B cell (primary cell): ENCODE measurements around the gene CCDC14. TPM values are rescaled to one million over a fixed set of nuclear protein-coding genes. Genes with fewer than 3 reads are reported as not detected.
A peak's percentile ranks its signal among the peaks of the same experiment; 100 is the strongest.
"Not testable (repeated sequence)": the region's sequence is repeated elsewhere in the genome, so short reads cannot be mapped to it uniquely, and the experiment has no call there.

Source experiments
- ATAC-seq: fragments of 200-7000 bp; cut with Tn5 transposase; one replicate; pipeline ENCODE4 v1.10.0; 2021; ENCODE audit warnings: low read depth, mild to moderate bottlenecking, moderate number of reproducible peaks, moderate library complexity
- CTCF ChIA-PET: fragments of 350-600 bp; sonication (Branson Sonifier 250); formaldehyde crosslinking; loops from one replicate; lab custom pipeline; 2021; ENCODE audit warnings: antibody characterized with exemption, inconsistent platforms; lab: Charles Lee
- POLR2A ChIA-PET: fragments of 350-600 bp; sonication (Branson Sonifier 250); formaldehyde crosslinking; loops from one replicate; lab custom pipeline; 2021; ENCODE audit warnings: antibody characterized with exemption; lab: Charles Lee
- DNase-seq: peaks from one replicate; pipeline ENCODE4 v3.0.0; 2013
- H2AFZ ChIP-seq: 2 replicates; pipeline ENCODE4 v1.6.1; 2012; ENCODE audit warnings: mild to moderate bottlenecking, low read depth, low read length; ENCODE audit not compliant: insufficient read depth, poor library complexity, severe bottlenecking
- H3K27ac ChIP-seq, 2 donors: 1 replicate in 1 of 2; 2 replicates in 1 of 2; pipeline ENCODE4 v1.5.1; 2012 to 2013; ENCODE audit warnings: low read length in 2 of 2, mild to moderate bottlenecking in 2 of 2, moderate library complexity in 1 of 2
- H3K27me3 ChIP-seq, 4 experiments: fragments of 200-600 bp in 1 of 4; sonication (generic) in 1 of 4; replicated peaks in 1 of 4; 1 replicate in 2 of 4; 2 replicates in 2 of 4; pipeline versions ENCODE4 v1.6.1 to v1.7.0; 2013 to 2016; ENCODE audit warnings: low read length in 3 of 4, mild to moderate bottlenecking in 2 of 4, mixed read lengths in 1 of 4, moderate library complexity in 1 of 4; ENCODE audit not compliant: insufficient read depth in 4 of 4, control insufficient read depth in 3 of 4; ENCODE audit errors: control extremely low read depth in 1 of 4
- H3K36me3 ChIP-seq, 2 experiments: replicated peaks in 1 of 2; 1 replicate in 1 of 2; 2 replicates in 1 of 2; pipeline versions ENCODE4 v1.6.1 to v1.7.1; 2013; ENCODE audit warnings: low read length in 1 of 2; ENCODE audit not compliant: insufficient read depth in 2 of 2, control insufficient read depth in 1 of 2; ENCODE audit errors: control extremely low read depth in 1 of 2, extremely low read depth in 1 of 2
- H3K4me1 ChIP-seq, 2 donors: fragments of 200-600 bp in 1 of 2; sonication (generic) in 1 of 2; 1 replicate in 1 of 2; 2 replicates in 1 of 2; pipeline versions ENCODE4 v1.5.1 to v1.6.1; 2013 to 2017; ENCODE audit warnings: low read length in 2 of 2; ENCODE audit not compliant: control insufficient read depth in 2 of 2, insufficient read depth in 2 of 2
- H3K4me2 ChIP-seq: replicated peaks from 2 replicates; pipeline ENCODE3; 2012; ENCODE audit warnings: mild to moderate bottlenecking, low read depth, low read length; ENCODE audit not compliant: poor library complexity, severe bottlenecking
- H3K4me3 ChIP-seq, 5 experiments: fragments of 200-600 bp in 1 of 5; sonication (generic) in 1 of 5; 1 replicate in 3 of 5; 2 replicates in 2 of 5; pipeline versions ENCODE4 v1.5.1 to v1.7.0; 2011 to 2016; ENCODE audit warnings: low read length in 4 of 5, mild to moderate bottlenecking in 4 of 5, low read depth in 2 of 5, control low read depth in 1 of 5, moderate library complexity in 1 of 5; ENCODE audit not compliant: insufficient read depth in 1 of 5; ENCODE audit errors: control extremely low read depth in 1 of 5, extremely low read depth in 1 of 5
- H3K79me2 ChIP-seq: fragments of 200-600 bp; sonication (generic); one replicate; pipeline ENCODE4 v1.6.0; 2016; ENCODE audit warnings: low read length; ENCODE audit not compliant: control insufficient read depth, insufficient read depth
- H3K9ac ChIP-seq: fragments of 200-600 bp; sonication (generic); 2 replicates; pipeline ENCODE4 v1.6.1; 2017; ENCODE audit warnings: mild to moderate bottlenecking, low read length, moderate library complexity
- H3K9me3 ChIP-seq, 3 donors: one replicate each; pipeline versions ENCODE4 v1.6.1 to v1.7.1; 2013; ENCODE audit warnings: low read length in 2 of 3; ENCODE audit not compliant: control insufficient read depth in 2 of 3, insufficient read depth in 1 of 3; ENCODE audit errors: control extremely low read depth in 1 of 3
- H4K20me1 ChIP-seq: 2 replicates; pipeline ENCODE4 v1.6.0; 2012; ENCODE audit warnings: mild to moderate bottlenecking, low read length; ENCODE audit not compliant: insufficient read depth, control insufficient read depth, poor library complexity, severe bottlenecking
- H3K27ac Mint-ChIP-seq: one replicate; pipeline ENCODE4 v1.8.0; 2021; ENCODE audit warnings: mixed read lengths
- H3K27me3 Mint-ChIP-seq: one replicate; pipeline ENCODE4 v1.8.0; 2021; ENCODE audit warnings: mixed read lengths
- H3K4me1 Mint-ChIP-seq: one replicate; pipeline ENCODE4 v1.8.0; 2021; ENCODE audit warnings: mixed read lengths
- H3K4me3 Mint-ChIP-seq: one replicate; pipeline ENCODE4 v1.8.0; 2021; ENCODE audit warnings: mixed read lengths
- H3K9me3 Mint-ChIP-seq: one replicate; pipeline ENCODE4 v1.8.0; 2022; ENCODE audit warnings: mixed read lengths; ENCODE audit not compliant: insufficient read depth
- CTCF ChIP-seq: fragments of 200-600 bp; IDR thresholded peaks from one replicate; pipeline ENCODE4 v1.8.0; 2022; ENCODE audit warnings: antibody characterized with exemption, mild to moderate bottlenecking
- EZH2 ChIP-seq: IDR thresholded peaks from 2 replicates; pipeline ENCODE4 v1.6.1; 2012; ENCODE audit warnings: borderline replicate concordance, low read depth, mild to moderate bottlenecking, moderate library complexity, low read length; ENCODE audit not compliant: insufficient read depth, poor library complexity, severe bottlenecking
- WGBS: methylation state at CpG from one replicate; pipeline ENCODE4 v1.1.5; 2013; ENCODE audit warnings: missing lambda C conversion rate; ENCODE audit not compliant: insufficient coverage; 5-methylcytosine and 5-hydroxymethylcytosine counted together
- intact Hi-C: fragments of 100-400 bp; cut with micrococcal nuclease; formaldehyde crosslinking; loops from one replicate; pipeline ENCODE4 v1.10.0; 2022
- polyA plus RNA-seq: library from polyadenylated mRNA; depleted of rRNA; stranded (reverse); fragments of >200 nt; gene quantifications from 2 replicates; pipeline ENCODE4 v1.2.3, GENCODE V29; 2012
- total RNA-seq, 2 donors: library from RNA; stranded (reverse); fragments of 120-200 nt in 1 of 2; gene quantifications; 1 replicate in 1 of 2; 2 replicates in 1 of 2; pipeline versions ENCODE4 v1.2.3 to v1.2.4, GENCODE V29; 2013 to 2022

The CCDC14 gene
- total and polyA plus RNA-seq, 2 donors (not counting 1 experiment from before 2014, with no cell fraction given) = 35.3 to 54.2 TPM

GRCh38 chr3:123997543-123997942, 36.5 kb upstream of the CCDC14 start:
- H3K9ac ChIP-seq = no peak overlapping the region
- no peaks in the 10 kb centered on the region for H3K79me2 ChIP-seq
- WGBS = 100% methylated on average over 2 of the region's 2 CpGs
- Mint-ChIP-seq H3K4me1 (no peaks in the 10 kb centered on the region), H3K4me3 (no peak overlapping the region), H3K27ac (no peak overlapping the region), H3K27me3 (peaks cover 34% of the 10 kb centered on the region), H3K9me3 (no peaks in the 10 kb centered on the region)
- H3K9me3 ChIP-seq = peaks cover 0 to 3% (median 0%) of the 10 kb centered on the region in 3 donors
- ATAC-seq (no peak), DNase-seq (no peak)
- intact Hi-C loops = no loop called here
- H3K27ac ChIP-seq = no peak overlapping the region
- TF ChIP-seq EZH2 (no peak), CTCF (no peak)
- H3K27me3 ChIP-seq = peaks cover 0 to 7% (median 3%) of the 10 kb centered on the region in 4 experiments
- no peaks in the 10 kb centered on the region for H3K4me1 ChIP-seq
- no peak overlapping the region for H3K4me2 ChIP-seq
- POLR2A ChIA-PET = no interaction called here
- no peaks in the 10 kb centered on the region for H4K20me1 ChIP-seq
- CTCF ChIA-PET = no interaction called here
- no peak overlapping the region for H3K4me3 ChIP-seq
- H3K36me3 ChIP-seq = no peaks in the 10 kb centered on the region
- no peak overlapping the region for H2AFZ ChIP-seq

- ATAC-seq (no peak), DNase-seq (no peak)
- Histone ChIP-seq H3K36me3 (no peaks in the 10 kb centered on the region), H3K27ac (no peak overlapping the region), H3K4me1 (no peaks in the 10 kb centered on the region), H2AFZ (no peak overlapping the region), H3K79me2 (no peaks in the 10 kb centered on the region), H3K27me3 (peaks cover 0 to 25% (median 15%) of the 10 kb centered on the region in 4 experiments), H4K20me1 (no peaks in the 10 kb centered on the region), H3K9me3 (peaks cover 0 to 3% (median 0%) of the 10 kb centered on the region in 3 donors), H3K9ac (no peak overlapping the region), H3K4me2 (no peak overlapping the region), H3K4me3 (no peak overlapping the region)
- no CpG with 5 or more reads among the region's 1 CpG for WGBS
- ChIA-PET POLR2A (no interaction called here), CTCF (interaction anchor here (0.7 kb wide), 1 partner anchor 14 kb away, joined by 3 read pairs; no protein-coding TSS in a partner anchor)
- no peak overlapping the region for H3K4me3 Mint-ChIP-seq
- H3K27ac Mint-ChIP-seq = no peak overlapping the region
- intact Hi-C loops = no loop called here
- no peaks in the 10 kb centered on the region for H3K9me3 Mint-ChIP-seq
- no peak for TF ChIP-seq EZH2
- TF ChIP-seq CTCF = no peak
- H3K27me3 Mint-ChIP-seq = peaks cover 32% of the 10 kb centered on the region
- peaks cover 1% of the 10 kb centered on the region for H3K4me1 Mint-ChIP-seq
Observed at GRCh38 chr3:123993818-123994217, 32.8 kb upstream of the CCDC14 start.

GRCh38 chr3:123991730-123992588, 30.9 kb upstream of the CCDC14 start, which contains the start of gene ROPN1:
ROPN1 (minus strand) TSS chr3:123992124; CDS start chr3:123980481, 11,643 bp downstream.
- WGBS = no CpG with 5 or more reads among the region's 49 CpGs
- intact Hi-C loops, H3K4me2 ChIP-seq, CTCF ChIA-PET, H3K79me2 ChIP-seq, H3K9ac ChIP-seq, H3K4me1 ChIP-seq, H3K36me3 ChIP-seq, POLR2A ChIA-PET, DNase-seq, H3K27ac ChIP-seq, H3K9me3 Mint-ChIP-seq, H3K9me3 ChIP-seq, H2AFZ ChIP-seq, H4K20me1 ChIP-seq, H3K4me1 Mint-ChIP-seq, H3K27ac Mint-ChIP-seq, H3K4me3 ChIP-seq: not testable (repeated sequence)
- peaks cover 0 to 30% (median 16%) of the 10 kb centered on the region in 4 experiments for H3K27me3 ChIP-seq
- Mint-ChIP-seq H3K27me3 (peaks cover 29% of the 10 kb centered on the region), H3K4me3 (peak within 1 kb of the TSS; percentile 68)
- ATAC-seq = peak; percentile 91
